Hypothalamus (tissue), 51 donors: ENCODE measurements around the gene NSMF.
"Not testable (repeated sequence)": the region's sequence is repeated elsewhere in the genome, so short reads cannot be mapped to it uniquely, and the experiment has no call there.

Experiments used
- DNase-seq, 51 donors: peaks; one replicate each; lab custom pipeline; 2025; lab: John Stamatoyannopoulos, UW

The NSMF gene

GRCh38 chr9:137460363-137461315, 1.5 kb upstream of the NSMF start:
- no peak for DNase-seq

- DNase-seq: no peak
Observed at GRCh38 chr9:137459601-137460362, 648 bp upstream of the NSMF start.

- peak in 42 of 51 donors; percentile 13 to 87 (median 69) for DNase-seq
Observed at GRCh38 chr9:137458194-137459151, 661 bp downstream of the NSMF start.

GRCh38 chr9:137457406-137458193, 1.5 kb downstream of the NSMF start:
- peak in 8 of 51 donors; percentile 28 to 48 (median 38) for DNase-seq

GRCh38 chr9:137456864-137457405, 2.2 kb downstream of the NSMF start:
- no peak for DNase-seq

- peak in 1 of 51 donors; percentile 28 for DNase-seq
Observed at GRCh38 chr9:137456061-137456863, 2.9 kb downstream of the NSMF start.

GRCh38 chr9:137455359-137455991, 3.7 kb downstream of the NSMF start:
- no peak for DNase-seq

GRCh38 chr9:137454597-137455358, 4.4 kb downstream of the NSMF start:
- no peak for DNase-seq

GRCh38 chr9:137454145-137454596, 5.0 kb downstream of the NSMF start:
- DNase-seq: peak in 4 of 51 donors; percentile 38 to 65 (median 50)

- DNase-seq: peak in 17 of 51 donors; percentile 18 to 65 (median 48)
Observed at GRCh38 chr9:137453643-137454081, 5.5 kb downstream of the NSMF start.

- DNase-seq: no peak
Observed at GRCh38 chr9:137452761-137453642, 6.1 kb downstream of the NSMF start.

- DNase-seq: no peak
Observed at GRCh38 chr9:137452006-137452760, 7.0 kb downstream of the NSMF start.

GRCh38 chr9:137451264-137452005, 7.7 kb downstream of the NSMF start:
- not testable (repeated sequence) for DNase-seq

- DNase-seq: not testable (repeated sequence)
Observed at GRCh38 chr9:137450539-137451222, 8.5 kb downstream of the NSMF start.
